GM19324 (cell line): ENCODE measurements around the gene PC.

Experiments
- ATAC-seq: cut with Tn5 transposase; IDR thresholded peaks from one replicate; pipeline ENCODE4 v1.9.1; 2021; ENCODE audit warnings: mild to moderate bottlenecking, moderate library complexity; ENCODE audit not compliant: unreplicated experiment, low FRiP score

Gene PC

DNA sequence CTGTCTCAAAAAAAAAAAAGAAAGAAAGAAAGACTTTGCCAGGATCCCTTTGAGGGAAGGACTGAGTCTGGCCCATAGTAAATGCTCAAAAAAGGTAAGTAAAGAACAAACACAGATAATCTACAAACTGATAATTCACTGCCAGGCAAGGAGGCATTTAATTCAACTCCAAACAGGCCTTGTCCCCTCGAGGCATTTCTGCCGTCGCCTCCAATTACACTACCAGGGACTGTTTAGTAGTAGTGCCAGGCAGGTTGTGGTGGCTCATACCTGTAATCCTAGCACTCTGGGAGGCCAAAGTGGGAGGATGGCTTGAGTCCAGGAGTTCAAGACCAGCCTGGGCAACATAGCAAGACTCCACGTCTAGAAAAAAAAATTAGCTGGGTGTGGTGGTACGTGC is 43.7 kb downstream of the PC start:
- ATAC-seq = no peak

DNA sequence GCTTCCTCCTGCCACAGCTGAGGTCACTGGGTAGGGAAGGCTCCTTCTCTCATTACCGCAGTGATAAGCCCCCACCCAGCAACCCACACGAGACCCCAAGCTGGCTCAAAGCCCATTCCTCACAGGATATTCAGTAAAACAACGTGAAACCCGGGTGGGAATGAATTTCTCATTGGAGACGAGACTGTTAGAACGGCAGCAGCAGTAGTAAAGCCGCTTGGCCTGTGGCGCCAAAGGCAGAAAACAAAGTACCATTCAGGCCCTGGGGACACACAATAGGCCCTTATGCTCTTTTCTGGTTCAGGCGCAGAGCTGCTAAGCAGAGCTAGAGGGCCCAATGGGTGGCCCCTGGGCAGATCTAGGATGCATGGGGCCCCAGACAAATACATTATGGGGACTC is 45.3 kb downstream of the PC start:
- no peak for ATAC-seq

DNA sequence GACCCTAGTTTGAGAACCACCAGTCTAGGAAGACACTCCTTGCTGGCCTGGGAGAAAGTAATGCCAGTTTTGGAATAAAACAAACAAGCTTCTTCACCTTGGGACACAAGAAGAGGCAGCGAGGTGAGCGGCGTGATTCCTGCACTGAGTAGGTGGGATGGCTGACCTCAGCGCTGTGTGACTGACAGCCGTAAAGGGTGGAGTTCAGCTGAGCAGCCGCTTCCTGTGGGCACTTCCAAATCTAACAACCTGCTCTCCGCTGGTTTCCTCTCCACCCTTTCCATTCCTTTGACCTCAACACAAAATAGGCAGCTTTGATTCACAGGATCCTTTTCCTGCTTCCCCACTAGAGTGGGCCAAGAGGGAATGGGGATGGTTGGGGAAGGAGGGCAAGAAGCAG is 45.8 kb downstream of the PC start:
- ATAC-seq = no peak

DNA sequence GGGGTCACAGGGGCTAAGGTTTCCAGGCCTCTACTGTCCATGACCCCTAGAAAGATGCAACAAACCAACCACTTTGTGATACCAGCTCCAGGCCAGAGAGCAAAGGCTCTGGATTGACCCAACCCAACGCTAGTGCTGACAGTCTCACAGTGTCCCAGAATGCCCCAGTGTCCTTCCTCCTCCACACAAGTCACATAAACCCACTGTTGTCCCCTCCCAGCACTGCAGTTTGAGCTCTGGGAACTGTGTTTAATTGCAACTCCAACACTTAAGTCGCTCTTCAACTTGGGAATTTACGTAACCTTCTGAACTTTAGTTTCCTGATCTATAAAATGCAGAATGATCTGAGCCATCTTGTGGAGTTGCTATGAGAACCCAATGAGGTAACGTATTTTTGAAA is 47.5 kb downstream of the PC start:
- no peak for ATAC-seq

DNA sequence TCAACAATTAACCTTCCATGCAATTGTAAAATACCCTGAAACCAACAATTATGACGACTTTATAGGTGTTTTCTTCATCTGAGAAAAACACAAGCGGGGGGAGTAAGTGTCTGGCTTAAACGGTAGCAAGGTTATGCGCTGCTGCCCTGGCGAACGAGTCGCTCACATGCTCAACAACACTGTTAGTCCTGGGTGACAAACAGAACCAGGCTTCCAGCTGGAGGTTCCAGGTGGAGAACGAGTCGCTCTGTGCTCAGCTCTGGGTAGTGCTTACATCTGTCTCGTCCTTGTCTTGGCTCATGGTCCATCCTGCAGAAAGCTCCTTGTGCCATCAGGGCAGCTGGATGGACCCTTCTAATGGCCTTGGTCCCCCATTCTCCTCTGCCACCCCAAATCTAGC is 48.2 kb downstream of the PC start:
- ATAC-seq = no peak

DNA sequence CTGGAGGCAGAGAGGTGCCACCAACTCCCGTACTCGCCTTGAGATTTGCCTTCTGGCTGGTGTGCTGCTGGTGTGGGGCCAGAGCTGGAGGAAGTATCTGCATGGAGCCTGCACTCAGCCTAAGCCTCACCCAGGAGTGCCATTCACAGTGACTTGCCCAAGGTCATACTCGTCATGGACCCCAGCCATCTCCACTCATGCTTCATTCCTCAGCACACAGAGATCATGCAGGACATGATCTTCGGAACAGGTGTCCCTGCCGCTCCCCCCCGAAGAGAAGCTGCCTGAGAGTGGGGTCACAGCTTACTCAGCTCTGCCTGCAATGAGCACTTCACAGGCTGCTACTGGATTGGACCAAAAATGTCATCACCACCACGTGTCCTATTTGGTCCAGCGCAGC is 49.0 kb downstream of the PC start:
- ATAC-seq = no peak

DNA sequence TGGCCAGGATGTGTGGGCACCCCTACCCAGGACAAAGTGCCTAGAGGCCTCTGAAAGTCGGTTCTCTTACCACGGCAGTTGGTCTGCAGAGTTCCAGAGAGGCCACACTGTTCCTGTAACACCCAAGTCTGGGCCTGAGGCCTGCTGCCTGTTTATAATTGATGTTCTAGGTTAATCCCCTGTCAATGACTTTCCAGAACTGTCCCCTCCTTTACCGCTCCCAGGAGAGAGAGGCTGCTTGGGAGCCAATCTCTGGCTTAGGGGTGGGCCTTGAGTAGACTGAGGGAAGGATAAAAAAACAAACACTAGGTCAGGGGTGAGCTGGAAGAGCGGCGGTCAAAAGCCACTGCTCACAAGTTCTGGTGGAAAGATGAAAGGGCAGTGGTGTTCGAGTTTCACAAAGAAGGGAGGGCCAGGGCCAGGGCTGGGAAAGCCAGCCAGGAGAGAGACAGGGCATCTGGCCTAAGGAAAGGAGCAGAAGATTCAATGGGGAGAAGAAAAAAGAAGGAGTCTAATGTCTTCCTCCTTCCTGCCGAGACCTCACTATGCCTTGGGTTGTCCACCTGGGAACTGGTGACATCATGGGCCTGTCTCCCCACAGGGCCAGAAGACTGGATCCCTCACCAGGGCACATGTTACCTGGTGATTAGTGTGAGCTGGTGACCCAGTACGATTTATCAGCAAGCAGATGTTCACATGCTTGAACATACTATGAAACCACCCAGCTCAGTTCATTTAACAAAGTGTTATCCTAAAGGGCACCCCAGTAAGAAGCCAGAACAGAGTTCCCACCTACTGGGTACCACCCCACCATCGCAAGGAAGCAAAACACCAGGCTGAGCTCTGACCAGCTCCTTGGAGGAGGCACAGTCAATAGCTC is 50.2 kb downstream of the PC start:
- ATAC-seq = no peak

DNA sequence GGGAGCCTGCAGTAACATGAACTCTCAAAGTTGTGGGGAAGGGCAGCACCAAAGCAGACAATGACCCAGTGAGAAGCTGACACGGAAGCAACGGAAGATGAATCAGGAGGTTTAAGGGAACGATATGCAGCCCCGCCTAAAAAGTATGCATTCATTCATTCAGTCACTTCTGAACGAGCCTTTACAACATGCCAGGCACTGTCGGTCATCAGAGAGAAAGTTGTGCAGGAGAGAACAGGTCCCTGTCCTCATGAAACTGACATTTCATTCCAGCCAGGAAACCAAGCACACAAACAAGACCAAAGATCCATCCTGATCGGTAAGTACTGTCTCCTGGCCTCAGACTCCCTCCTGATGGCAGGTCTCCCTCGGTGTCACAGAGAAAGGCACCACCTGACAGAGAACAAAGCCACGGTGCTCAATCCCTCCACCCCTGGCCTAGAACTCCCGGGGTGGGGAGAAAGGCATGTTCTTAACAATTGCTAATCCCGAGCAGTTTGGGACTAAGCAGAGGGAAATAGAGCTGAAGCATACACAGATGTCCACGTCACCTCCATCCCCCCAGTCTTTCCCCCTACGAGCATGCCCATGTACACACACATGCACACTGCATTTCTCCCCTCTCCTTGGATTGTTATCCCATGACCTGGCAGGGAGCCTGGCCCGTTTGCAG is 52.0 kb downstream of the PC start:
- no peak for ATAC-seq

DNA sequence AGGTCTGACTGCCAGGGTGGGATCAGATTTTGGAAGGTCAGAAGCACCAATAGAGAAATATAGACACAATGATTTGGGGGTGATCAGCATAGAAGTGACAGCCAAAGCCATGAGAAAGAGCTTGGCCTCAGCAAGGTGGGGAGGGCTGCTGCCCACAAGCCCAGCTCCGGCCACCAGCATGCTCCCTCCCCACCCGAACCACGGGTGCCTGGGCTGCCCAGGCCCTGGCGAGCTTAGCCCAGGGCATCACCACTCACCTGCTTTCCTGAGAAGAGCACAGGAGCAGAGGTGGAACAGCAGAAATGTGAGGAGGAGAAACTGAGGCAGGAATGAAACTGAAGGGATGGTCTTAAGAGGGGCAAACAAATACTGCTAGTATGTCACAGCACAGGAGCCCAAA is 52.6 kb downstream of the PC start:
- ATAC-seq = no peak

DNA sequence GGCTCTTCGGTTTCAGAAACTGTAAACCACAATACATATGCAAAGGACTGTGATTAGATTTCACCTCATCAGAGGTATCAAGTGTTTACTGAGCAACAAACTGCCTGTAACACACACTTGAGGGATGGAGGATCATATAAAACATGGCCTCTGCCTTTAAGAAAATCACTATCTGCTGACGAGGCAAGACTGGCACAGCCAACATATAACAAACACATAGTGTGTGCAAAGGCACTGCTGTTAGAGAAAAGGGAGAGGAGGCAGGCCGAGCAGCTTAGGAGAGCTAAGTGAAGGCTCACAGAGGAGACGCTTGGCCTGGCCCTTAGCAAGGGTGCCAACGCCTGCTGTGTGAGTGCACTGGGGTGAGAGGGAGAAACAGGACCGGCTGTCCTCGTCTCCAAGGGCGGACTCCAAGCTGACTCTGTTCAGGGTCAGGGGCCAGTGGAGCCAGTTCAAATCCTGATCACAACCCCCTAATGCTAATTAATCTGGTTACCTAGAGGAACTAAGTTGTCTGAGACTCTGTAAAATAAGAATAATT is 53.1 kb downstream of the PC start:
- ATAC-seq = no peak

DNA sequence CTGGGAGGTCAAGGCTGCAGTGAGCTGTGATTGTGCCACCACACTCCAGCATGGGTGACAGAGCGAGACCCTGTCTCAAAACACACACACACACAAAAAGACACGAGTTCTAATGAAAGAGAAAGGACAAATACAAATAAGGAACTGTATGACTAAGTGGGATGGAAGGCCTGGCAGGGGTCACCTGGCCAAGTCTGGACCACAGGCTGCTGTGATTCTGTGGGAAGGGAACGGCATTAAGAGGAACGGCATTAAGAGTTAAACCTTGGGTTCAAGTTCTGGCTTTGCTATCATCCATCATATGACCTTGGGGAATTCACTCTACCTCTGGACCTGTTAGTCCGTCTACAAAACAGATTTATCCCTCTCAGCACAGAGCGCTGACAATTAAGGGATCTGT is 53.6 kb downstream of the PC start:
- no peak for ATAC-seq

DNA sequence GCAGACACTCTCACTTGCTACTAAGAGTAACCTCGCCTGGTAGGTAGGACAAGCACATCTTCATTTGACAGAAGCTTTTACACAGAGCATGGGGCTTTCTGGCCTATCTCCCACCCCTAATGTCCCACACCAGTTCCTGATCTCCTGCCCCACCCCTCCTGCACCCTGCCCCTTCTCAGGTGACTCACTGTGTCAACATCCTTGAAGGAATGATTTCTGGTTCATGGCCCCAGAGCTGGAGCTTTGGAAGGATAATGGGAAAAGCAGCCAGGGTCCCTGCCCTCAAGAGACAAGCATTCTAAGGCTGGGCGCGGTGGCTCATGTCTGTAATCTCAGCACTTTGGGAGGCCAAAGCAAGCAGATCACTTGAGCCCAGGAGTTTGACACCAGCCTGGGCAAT is 54.1 kb downstream of the PC start:
- ATAC-seq = no peak

DNA sequence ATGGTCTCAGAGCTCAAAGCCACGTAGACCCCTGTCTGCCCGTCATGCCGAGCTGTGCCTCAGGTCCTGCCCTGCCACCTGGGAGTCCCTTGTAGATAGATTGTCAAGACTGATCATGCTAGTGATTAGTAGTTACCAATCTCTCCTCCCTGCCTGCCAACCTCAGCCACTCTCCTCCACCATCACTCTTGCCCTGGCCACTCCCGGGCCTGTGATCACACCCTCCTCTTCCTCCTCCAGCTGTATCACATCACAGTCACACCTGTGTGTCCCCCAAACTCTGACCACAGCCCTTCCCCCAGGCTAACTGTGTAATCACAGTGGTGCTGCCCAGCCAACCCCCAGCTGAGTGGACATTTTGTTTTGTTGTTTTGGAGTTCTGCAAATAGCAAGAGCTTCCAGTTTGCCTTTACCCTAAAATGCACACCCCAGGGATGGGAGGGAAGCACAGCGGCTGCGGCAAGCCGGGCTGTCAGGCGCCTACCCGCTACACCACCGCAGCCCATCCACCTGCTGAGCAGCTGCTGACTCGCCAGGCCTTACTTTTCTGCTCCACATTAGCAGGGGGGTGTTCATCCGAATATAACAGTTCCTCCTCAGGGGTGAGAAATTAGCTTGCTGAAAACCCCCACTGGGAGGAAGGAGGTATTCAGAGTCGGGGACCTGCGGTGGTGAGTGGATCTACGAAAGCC is 55.6 kb downstream of the PC start:
- no peak for ATAC-seq

DNA sequence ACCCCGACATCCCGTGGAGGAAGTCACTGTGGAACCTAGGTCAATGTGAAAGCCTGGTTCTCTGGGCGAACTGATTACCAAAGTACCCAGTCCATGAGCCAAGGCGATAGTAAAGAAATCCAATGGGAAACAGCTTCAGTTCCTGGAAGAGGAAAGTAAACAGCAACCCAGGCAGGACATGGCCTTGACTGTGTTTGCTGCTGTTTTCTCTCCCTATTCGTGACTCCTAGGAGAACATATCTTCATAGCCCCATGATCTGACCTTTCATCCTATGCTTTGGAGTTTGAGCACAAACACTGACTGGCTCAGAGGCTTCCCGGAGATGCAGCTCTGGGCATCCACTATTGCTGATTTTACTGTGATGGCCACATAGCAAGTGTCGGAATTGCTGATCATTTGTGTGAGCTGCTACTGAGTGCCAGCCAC is 56.2 kb downstream of the PC start:
- no peak for ATAC-seq

DNA sequence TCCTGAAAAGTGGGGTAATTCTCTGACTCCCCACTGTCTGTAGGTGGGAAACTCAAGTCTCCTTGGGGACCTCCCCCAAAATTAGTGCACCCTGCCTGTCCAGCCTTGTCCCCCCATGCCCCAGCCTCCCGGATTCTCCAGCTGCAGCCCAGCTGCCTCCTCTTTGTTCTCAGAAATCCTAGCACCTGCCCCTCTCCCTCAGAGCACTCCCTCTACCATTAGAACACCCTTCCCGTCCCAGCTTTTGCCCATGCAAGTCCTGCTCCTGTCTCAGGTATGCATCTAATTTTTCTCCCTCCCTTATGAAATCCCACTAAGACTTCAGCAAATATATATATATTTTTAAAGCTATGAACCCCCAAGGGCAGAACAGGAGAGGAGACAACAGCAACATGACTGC is 64.0 kb downstream of the PC start:
- no peak for ATAC-seq

DNA sequence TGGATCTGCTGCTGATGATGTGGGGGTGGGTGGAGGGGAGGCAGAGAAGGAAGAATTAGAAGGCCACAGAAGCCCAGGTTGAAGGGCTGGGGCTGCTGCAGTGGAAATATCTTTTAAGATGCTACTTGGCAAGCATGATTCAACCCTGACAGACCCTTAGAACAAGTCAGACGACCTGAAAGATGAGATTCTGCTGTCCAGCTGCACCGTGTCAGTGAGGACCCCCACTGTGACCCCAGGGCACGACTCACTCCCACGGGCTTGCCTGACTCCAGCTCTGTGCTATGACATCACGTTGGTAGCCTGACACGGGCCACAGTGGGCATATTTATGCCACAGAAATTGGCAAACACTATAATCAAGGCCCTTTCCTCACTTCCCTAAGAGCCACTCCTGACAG is 65.3 kb downstream of the PC start:
- ATAC-seq = no peak

DNA sequence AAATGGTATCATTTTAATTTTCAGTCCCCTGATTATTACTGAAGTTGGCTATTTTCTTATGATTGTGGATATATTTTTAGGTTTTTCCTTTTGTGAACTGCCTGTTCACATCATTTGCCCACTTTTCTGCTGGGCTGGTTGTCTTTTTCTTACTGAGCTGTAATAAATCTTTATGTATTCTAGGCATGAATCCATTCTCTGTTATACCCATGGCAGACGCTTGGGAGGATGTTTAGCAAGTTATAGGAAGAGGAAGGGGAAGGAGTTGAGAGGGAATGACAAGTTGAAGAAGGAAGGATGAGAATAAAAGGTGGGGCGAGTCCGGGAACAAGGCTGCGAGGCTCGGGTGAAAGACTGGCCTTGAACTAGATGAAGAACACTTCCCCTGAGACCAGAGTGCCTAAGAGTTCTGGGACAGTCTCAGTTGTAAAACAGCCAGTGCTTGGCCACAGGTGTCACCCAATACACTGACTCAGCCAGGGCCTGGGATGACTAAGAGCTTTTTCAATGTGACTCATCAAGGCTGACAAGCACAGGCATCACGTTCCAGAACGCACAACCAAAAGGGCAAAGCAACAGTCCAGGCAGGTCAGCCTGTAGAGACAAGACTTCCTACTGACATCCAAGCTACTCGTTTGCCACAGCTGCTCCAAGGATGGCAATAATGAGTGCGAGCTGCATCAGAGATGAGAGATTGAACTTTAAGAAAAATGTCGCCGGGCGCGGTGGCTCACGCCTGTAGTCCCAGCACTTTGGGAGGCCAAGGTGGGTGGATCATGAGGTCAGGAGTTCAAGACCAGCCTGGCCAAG is 66.1 kb downstream of the PC start:
- ATAC-seq = no peak

DNA sequence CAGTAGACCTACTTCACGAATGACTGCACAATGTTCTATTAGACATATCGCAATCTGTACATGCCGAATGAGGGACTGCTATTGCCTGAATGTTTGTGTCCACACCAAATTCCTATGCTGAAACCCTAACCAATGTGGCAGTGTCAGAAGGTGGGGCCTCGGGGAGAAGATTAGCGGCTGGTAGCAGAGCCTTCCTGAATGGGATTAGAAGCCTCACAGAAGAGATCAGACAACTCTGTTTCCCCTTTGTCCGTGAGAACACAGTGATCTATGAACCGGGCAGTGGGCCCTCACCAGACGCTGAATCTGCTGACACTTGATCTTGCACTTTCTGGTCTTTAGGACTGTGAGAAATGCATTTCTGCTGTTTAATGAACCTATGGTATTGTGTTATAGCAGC is 68.2 kb downstream of the PC start:
- ATAC-seq = no peak

DNA sequence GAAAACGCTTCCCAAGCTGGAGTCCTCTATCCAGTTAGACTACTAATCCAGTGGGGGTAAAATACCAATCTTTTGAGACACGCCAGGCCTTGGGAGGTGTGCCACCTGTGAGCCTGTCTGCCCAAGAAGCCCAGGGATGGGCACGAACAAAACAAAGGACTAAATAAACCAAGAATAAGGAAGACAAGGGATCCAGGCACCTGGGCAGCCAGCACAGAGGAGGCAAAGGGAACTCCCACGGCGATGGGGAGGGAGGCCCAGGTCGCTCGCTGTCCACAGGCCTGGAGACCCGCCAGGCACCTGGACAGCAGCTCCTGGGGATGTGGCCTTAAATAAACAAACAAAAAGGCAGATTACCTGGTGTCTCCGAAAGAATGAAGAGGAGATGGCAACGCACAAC is 69.9 kb downstream of the PC start:
- ATAC-seq = no peak

DNA sequence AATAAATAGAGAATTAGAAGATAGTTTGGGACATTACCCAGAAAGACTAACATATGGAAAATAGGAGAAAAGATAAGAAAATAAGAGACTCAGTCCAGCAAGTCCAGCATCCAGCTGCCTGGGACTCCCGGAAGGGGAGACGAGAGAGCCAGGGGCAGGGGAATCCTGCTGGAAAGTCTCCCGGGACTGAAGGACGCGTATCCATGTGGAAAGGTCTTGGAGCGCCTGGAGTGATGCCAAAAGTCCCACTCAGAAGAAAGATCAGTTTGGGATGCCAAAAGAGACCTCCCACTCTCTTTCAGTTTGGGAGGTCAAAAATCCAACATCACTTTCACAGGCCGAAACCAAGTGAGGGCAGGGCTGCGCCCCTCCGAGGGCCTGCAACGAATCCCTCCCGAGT is 70.7 kb downstream of the PC start:
- ATAC-seq = no peak
